ENCODE results near the gene ABCA9.

DNA sequence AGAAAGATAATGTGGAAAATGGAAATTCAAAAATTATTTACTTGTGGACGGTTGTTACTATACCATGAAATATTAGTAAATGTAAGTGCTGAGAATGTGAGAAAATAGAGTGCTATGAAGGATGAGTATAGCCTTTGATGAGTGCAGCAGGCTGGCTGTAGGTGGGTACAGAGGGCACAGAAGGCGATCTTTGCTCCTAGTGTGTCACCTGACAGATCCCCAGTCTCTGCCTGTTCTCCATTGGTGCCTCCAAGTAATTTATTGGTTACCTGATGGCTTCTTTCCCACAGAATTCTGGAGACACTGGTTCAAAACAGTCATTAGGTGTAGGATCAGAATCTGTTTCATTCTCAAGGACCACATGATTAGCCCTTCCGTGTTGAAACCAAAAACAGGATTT, 28.9 kb downstream of the ABCA9 start:
- TF ChIP-seq, protein P1, sequence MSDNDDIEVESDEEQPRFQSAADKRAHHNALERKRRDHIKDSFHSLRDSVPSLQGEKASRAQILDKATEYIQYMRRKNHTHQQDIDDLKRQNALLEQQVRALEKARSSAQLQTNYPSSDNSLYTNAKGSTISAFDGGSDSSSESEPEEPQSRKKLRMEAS (IDR thresholded peaks at IDR 0.05; ENCODE audit: low read depth, low read length) = no peak
- TF ChIP-seq, protein P2, sequence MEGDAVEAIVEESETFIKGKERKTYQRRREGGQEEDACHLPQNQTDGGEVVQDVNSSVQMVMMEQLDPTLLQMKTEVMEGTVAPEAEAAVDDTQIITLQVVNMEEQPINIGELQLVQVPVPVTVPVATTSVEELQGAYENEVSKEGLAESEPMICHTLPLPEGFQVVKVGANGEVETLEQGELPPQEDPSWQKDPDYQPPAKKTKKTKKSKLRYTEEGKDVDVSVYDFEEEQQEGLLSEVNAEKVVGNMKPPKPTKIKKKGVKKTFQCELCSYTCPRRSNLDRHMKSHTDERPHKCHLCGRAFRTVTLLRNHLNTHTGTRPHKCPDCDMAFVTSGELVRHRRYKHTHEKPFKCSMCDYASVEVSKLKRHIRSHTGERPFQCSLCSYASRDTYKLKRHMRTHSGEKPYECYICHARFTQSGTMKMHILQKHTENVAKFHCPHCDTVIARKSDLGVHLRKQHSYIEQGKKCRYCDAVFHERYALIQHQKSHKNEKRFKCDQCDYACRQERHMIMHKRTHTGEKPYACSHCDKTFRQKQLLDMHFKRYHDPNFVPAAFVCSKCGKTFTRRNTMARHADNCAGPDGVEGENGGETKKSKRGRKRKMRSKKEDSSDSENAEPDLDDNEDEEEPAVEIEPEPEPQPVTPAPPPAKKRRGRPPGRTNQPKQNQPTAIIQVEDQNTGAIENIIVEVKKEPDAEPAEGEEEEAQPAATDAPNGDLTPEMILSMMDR (IDR thresholded peaks at IDR 0.05; ENCODE audit: low read depth, low read length) = no peak

Measured in NB4 (cell line).